VCaP (cell line): ENCODE measurements around the gene NUP107.

Experiments
- H3K27ac ChIP-seq: fragments of 450-650 bp; 2 replicates; pipeline ENCODE4 v1.5.1; 2017
- CTCF ChIP-seq: fragments of 450-650 bp; conservative IDR thresholded peaks from 2 replicates; pipeline ENCODE4 v1.5.1; 2017; ENCODE audit warnings: mild to moderate bottlenecking, moderate library complexity

NUP107 gene

GRCh38 chr12:68766646-68767045 lies 79.9 kb downstream of the NUP107 start:
- no peak for TF ChIP-seq CTCF
- no peak overlapping the region for H3K27ac ChIP-seq

- TF ChIP-seq CTCF = no peak
- H3K27ac ChIP-seq = no peak overlapping the region
Measured at GRCh38 chr12:68767191-68767590, 80.4 kb downstream of the NUP107 start.

- H3K27ac ChIP-seq = no peak overlapping the region
- no peak for TF ChIP-seq CTCF
Measured at GRCh38 chr12:68768431-68768939, 81.7 kb downstream of the NUP107 start.

- H3K27ac ChIP-seq = no peak overlapping the region
- no peak for TF ChIP-seq CTCF
Measured at GRCh38 chr12:68769941-68770340, 83.2 kb downstream of the NUP107 start.

- H3K27ac ChIP-seq = no peak overlapping the region
Measured at GRCh38 chr12:68771223-68771925, 84.6 kb downstream of the NUP107 start.

GRCh38 chr12:68772714-68773113 lies 85.9 kb downstream of the NUP107 start:
- no peak overlapping the region for H3K27ac ChIP-seq
- TF ChIP-seq CTCF = no peak

More at GRCh38 chr12:68771223-68771925, 84.6 kb downstream of the NUP107 start:
- TF ChIP-seq CTCF = no peak

GRCh38 chr12:68773582-68773981 lies 86.8 kb downstream of the NUP107 start:
- TF ChIP-seq CTCF = no peak

More at GRCh38 chr12:68773582-68773981, 86.8 kb downstream of the NUP107 start:
- H3K27ac ChIP-seq = no peak overlapping the region
